H1 (cell line): ENCODE data around the gene SEMA3A. TPM values are rescaled to one million over a fixed set of nuclear protein-coding genes. Genes with fewer than 3 reads are reported as not detected.

ENCODE experiments used
- CTCF ChIA-PET: fragments of 300-600 bp; sonication (Branson Sonifier 250); formaldehyde crosslinking; loops from one replicate; lab custom pipeline; 2021; ENCODE audit not compliant: partially characterized antibody; lab: Charles Lee
- POLR2A ChIA-PET: fragments of 300-600 bp; sonication (Branson Sonifier 250); formaldehyde crosslinking; loops from one replicate; lab custom pipeline; 2021; ENCODE audit warnings: inconsistent platforms; ENCODE audit not compliant: partially characterized antibody; lab: Charles Lee
- DNase-seq, 2 experiments: peaks; one replicate each; pipeline versions ENCODE4 v3.0.0 to v3.0.0-alpha.2; 2010 to 2022; ENCODE audit warnings: low spot score in 2 of 2, low read depth in 1 of 2, mixed read lengths in 1 of 2
- FAIRE-seq: peaks from 2 replicates; lab custom pipeline; 2011; peaks lifted over from hg19 to GRCh38; lab: Jason Lieb, UNC
- H2AFZ ChIP-seq: 2 replicates; pipeline ENCODE4 v1.8.1; 2012; ENCODE audit warnings: low read length, inconsistent platforms
- H2AK5ac ChIP-seq: 2 replicates; pipeline ENCODE4 v1.6.1; 2013; ENCODE audit warnings: low read depth, low read length
- H2BK120ac ChIP-seq: replicated peaks from 2 replicates; pipeline ENCODE3; 2013; ENCODE audit warnings: low read depth, low read length, inconsistent platforms
- H2BK12ac ChIP-seq: 2 replicates; pipeline ENCODE4 v1.6.1; 2013; ENCODE audit warnings: low read depth, low read length
- H2BK15ac ChIP-seq: 2 replicates; pipeline ENCODE4 v1.6.1; 2013; ENCODE audit warnings: low read length
- H2BK20ac ChIP-seq: 2 replicates; pipeline ENCODE4 v1.6.1; 2013; ENCODE audit warnings: low read length
- H2BK5ac ChIP-seq: 2 replicates; pipeline ENCODE4 v1.6.1; 2013; ENCODE audit warnings: low read depth, low read length
- H3K14ac ChIP-seq: 2 replicates; pipeline ENCODE4 v1.6.1; 2013; ENCODE audit warnings: inconsistent platforms; ENCODE audit not compliant: insufficient read length
- H3K18ac ChIP-seq: 2 replicates; pipeline ENCODE4 v1.6.1; 2013; ENCODE audit warnings: low read length; ENCODE audit errors: extremely low read depth
- H3K23ac ChIP-seq: 2 replicates; pipeline ENCODE4 v1.6.1; 2013; ENCODE audit warnings: inconsistent platforms; ENCODE audit not compliant: insufficient read length
- H3K23me2 ChIP-seq: 2 replicates; pipeline ENCODE4 v1.6.1; 2013; ENCODE audit warnings: low read depth, low read length
- H3K27ac ChIP-seq: 2 replicates; pipeline ENCODE4 v1.6.1; 2011; ENCODE audit warnings: low read depth, low read length, inconsistent platforms
- H3K27me3 ChIP-seq, 4 experiments: replicated peaks in 1 of 4; 1 replicate in 1 of 4; 2 replicates in 3 of 4; pipeline versions ENCODE4 v1.6.1 to v1.8.1; 2011 to 2013; ENCODE audit warnings: low read length in 3 of 4, mild to moderate bottlenecking in 3 of 4, inconsistent platforms in 2 of 4, mixed read lengths in 2 of 4, moderate library complexity in 1 of 4; ENCODE audit not compliant: control insufficient read depth in 3 of 4, insufficient read depth in 3 of 4; ENCODE audit errors: extremely low read depth in 1 of 4
- H3K36me3 ChIP-seq, 4 experiments: 2 replicates each; pipeline versions ENCODE4 v1.6.1 to v1.8.1; 2011 to 2013; ENCODE audit warnings: mild to moderate bottlenecking in 4 of 4, low read length in 3 of 4, moderate library complexity in 2 of 4, control low read depth in 1 of 4, inconsistent platforms in 1 of 4; ENCODE audit not compliant: insufficient read depth in 4 of 4, control insufficient read depth in 2 of 4
- H3K4ac ChIP-seq: replicated peaks from 2 replicates; pipeline ENCODE3; 2013; ENCODE audit warnings: low read length, low read depth, mixed read lengths, inconsistent platforms; ENCODE audit not compliant: insufficient read length
- H3K4me1 ChIP-seq, 4 experiments: replicated peaks in 1 of 4; 1 replicate in 1 of 4; 2 replicates in 3 of 4; pipeline versions ENCODE4 v1.6.1 to v1.8.1; 2011 to 2013; ENCODE audit warnings: low read length in 3 of 4, inconsistent platforms in 2 of 4, mixed read lengths in 1 of 4; ENCODE audit not compliant: insufficient read depth in 4 of 4, control insufficient read depth in 3 of 4
- H3K4me2 ChIP-seq, 2 experiments: 2 replicates each; pipeline versions ENCODE4 v1.6.1 to v1.8.1; 2011 to 2013; ENCODE audit warnings: low read depth in 2 of 2, low read length in 2 of 2, control low read depth in 1 of 2, inconsistent platforms in 1 of 2, mild to moderate bottlenecking in 1 of 2; ENCODE audit not compliant: insufficient read depth in 1 of 2
- H3K4me3 ChIP-seq, 4 experiments: fragments of 200-600, 300-600 bp in 1 of 4; sonication (generic), shearing (Covaris generic), sonication (Bioruptor Twin) in 1 of 4; 2 replicates each; pipeline versions ENCODE4 v1.5.1 to v1.8.1; 2011 to 2016; ENCODE audit warnings: low read length in 4 of 4, low read depth in 3 of 4, control low read depth in 2 of 4, inconsistent platforms in 2 of 4, mild to moderate bottlenecking in 2 of 4, mixed read lengths in 1 of 4, moderate library complexity in 1 of 4; ENCODE audit not compliant: insufficient read depth in 2 of 4; ENCODE audit errors: extremely low read depth in 1 of 4
- H3K56ac ChIP-seq: replicated peaks from 2 replicates; pipeline ENCODE3; 2013; ENCODE audit warnings: low read depth, mild to moderate bottlenecking, mixed read lengths, low read length, inconsistent platforms; ENCODE audit not compliant: insufficient read length
- H3K79me1 ChIP-seq: 2 replicates; pipeline ENCODE4 v1.6.1; 2013; ENCODE audit warnings: low read depth, low read length, control low read depth
- H3K79me2 ChIP-seq, 2 experiments: 2 replicates each; pipeline versions ENCODE4 v1.6.1 to v1.8.1; 2012 to 2013; ENCODE audit warnings: low read length in 2 of 2, mild to moderate bottlenecking in 2 of 2, inconsistent platforms in 1 of 2; ENCODE audit not compliant: insufficient read depth in 2 of 2, control insufficient read depth in 1 of 2
- H3K9ac ChIP-seq, 4 experiments: replicated peaks in 1 of 4; 1 replicate in 1 of 4; 2 replicates in 3 of 4; pipeline versions ENCODE4 v1.6.1 to v1.8.1; 2011 to 2013; ENCODE audit warnings: low read depth in 3 of 4, low read length in 3 of 4, control low read depth in 2 of 4, mild to moderate bottlenecking in 2 of 4, moderate library complexity in 2 of 4, inconsistent platforms in 1 of 4; ENCODE audit errors: extremely low read depth in 1 of 4
- H3K9me3 ChIP-seq, 2 experiments: 2 replicates each; pipeline versions ENCODE4 v1.6.1 to v1.8.1; 2012 to 2013; ENCODE audit warnings: mild to moderate bottlenecking in 2 of 2, moderate library complexity in 2 of 2, control low read depth in 1 of 2, inconsistent platforms in 1 of 2, low read depth in 1 of 2, low read length in 1 of 2, mixed read lengths in 1 of 2; ENCODE audit not compliant: insufficient read depth in 2 of 2
- H4K20me1 ChIP-seq, 2 experiments: replicated peaks in 1 of 2; 2 replicates each; pipeline versions ENCODE3 to v1.8.1; 2011 to 2013; ENCODE audit warnings: inconsistent platforms in 2 of 2, low read length in 2 of 2, mild to moderate bottlenecking in 1 of 2; ENCODE audit not compliant: insufficient read depth in 2 of 2, control insufficient read depth in 1 of 2
- H4K5ac ChIP-seq: 2 replicates; pipeline ENCODE4 v1.6.1; 2013; ENCODE audit warnings: low read length, low read depth, mixed read lengths, inconsistent platforms; ENCODE audit not compliant: insufficient read length
- H4K8ac ChIP-seq: 2 replicates; pipeline ENCODE4 v1.8.0; 2013; ENCODE audit warnings: mild to moderate bottlenecking, moderate library complexity, low read length, inconsistent platforms; ENCODE audit not compliant: insufficient read depth; ENCODE audit errors: extremely low read depth
- H4K91ac ChIP-seq: replicated peaks from 2 replicates; pipeline ENCODE3; 2013; ENCODE audit warnings: low read length, mixed read lengths, inconsistent platforms; ENCODE audit not compliant: insufficient read length
- ASH2L ChIP-seq: fragments of 200-600, 300-600 bp; sonication (generic); IDR thresholded peaks from one replicate; pipeline ENCODE4 v1.7.1; 2017; ENCODE audit warnings: low read length
- EZH2 ChIP-seq: fragments of 200-600 bp; sonication (generic); IDR thresholded peaks from 2 replicates; pipeline ENCODE4 v1.7.1; 2012; ENCODE audit warnings: low read depth, mild to moderate bottlenecking, moderate library complexity, low read length, inconsistent platforms; ENCODE audit not compliant: severe bottlenecking
- JUND ChIP-seq: IDR thresholded peaks from 2 replicates; pipeline ENCODE4 v1.6.1; 2011; ENCODE audit warnings: mild to moderate bottlenecking, improper control_type of control experiment, low read length
- MAX ChIP-seq: IDR thresholded peaks from 2 replicates; pipeline ENCODE4 v1.6.1; 2012; ENCODE audit warnings: inconsistent platforms
- POLR2A ChIP-seq, 2 experiments: IDR thresholded peaks; 1 replicate in 1 of 2; 2 replicates in 1 of 2; pipeline ENCODE4 v1.6.1; 2011; ENCODE audit warnings: low read depth in 2 of 2, low read length in 2 of 2, mild to moderate bottlenecking in 2 of 2; ENCODE audit errors: control extremely low read depth in 1 of 2
- TAF1 ChIP-seq: IDR thresholded peaks from 2 replicates; pipeline ENCODE4 v1.6.1; 2011; ENCODE audit warnings: mild to moderate bottlenecking, low read depth, low read length
- WGBS, 2 experiments: shearing (Covaris generic) in 1 of 2; methylation state at CpG; one replicate each; pipeline versions ENCODE4 v1.1.6 to v1.1.7; 2013 to 2015; ENCODE audit warnings: low lambda C conversion rate in 2 of 2, mixed read lengths in 2 of 2, inconsistent platforms in 1 of 2, low coverage in 1 of 2, missing lambda C conversion rate in 1 of 2; ENCODE audit not compliant: insufficient replicate concordance in 2 of 2, insufficient coverage in 1 of 2, insufficient read length in 1 of 2; ENCODE audit errors: extremely low coverage in 1 of 2, missing lambda C conversion rate in 1 of 2; 5-methylcytosine and 5-hydroxymethylcytosine counted together
- long read RNA-seq, 2 experiments: library from RNA in 1 of 2; library from capped mRNA in 1 of 2; stranded (forward); transcript quantifications; one replicate each; pipeline ENCODE4 v2.0.0, GENCODE V29; 2021; ENCODE audit warnings: inconsistent platforms in 1 of 2
- polyA minus RNA-seq, 3 experiments: library from RNA; depleted of rRNA, polyadenylated mRNA; stranded (reverse); fragments of >200 nt; gene quantifications; 1 replicate in 2 of 3; 2 replicates in 1 of 3; pipeline ENCODE4 v1.2.3, GENCODE V29; 2011
- polyA plus RNA-seq, 7 experiments: library from polyadenylated mRNA; depleted of rRNA in 3 of 7; stranded (reverse) in 5 of 7; unstranded in 2 of 7; fragments of >200 nt in 5 of 7; fragments of 200-250 nt in 2 of 7; gene quantifications; 1 replicate in 5 of 7; 2 replicates in 1 of 7; 4 replicates in 1 of 7; pipeline versions ENCODE4 v1.2.1 to v1.2.3, GENCODE V29; 2011 to 2013; ENCODE audit warnings: missing spikeins in 2 of 7, mixed read lengths in 2 of 7
- total RNA-seq: library from RNA; stranded (reverse); fragmentation: NEBNext Ultra II Directional; extraction: Animal tissue kit (Norgen Biotek cat#: 25700); gene quantifications from 2 replicates; pipeline ENCODE4 v1.2.1, GENCODE V29; 2021
- TF ChIP-seq, protein P1 (sequence below): IDR thresholded peaks from 2 replicates; pipeline ENCODE4 v1.6.1; 2012; ENCODE audit warnings: inconsistent platforms

The SEMA3A gene
- total RNA-seq (42.3 and 45.9 TPM in 2 replicates), polyA plus RNA-seq (2011; rRNA removed) (4.9 and 8.1 TPM in 2 replicates), polyA minus RNA-seq (2011; rRNA and poly(A)+ RNA removed) (34.7 and 47.3 TPM in 2 replicates)
- 9.5 TPM for polyA plus RNA-seq (2011; cell fraction: cytosol; rRNA removed)
- 7.9 TPM for polyA plus RNA-seq (2011; cell fraction: nucleus; rRNA removed)
- polyA plus RNA-seq (2012, experiment 1 of 2), result 11.7 to 18.9 TPM (median 14.8 TPM) in 4 replicates
- polyA plus RNA-seq (2012, experiment 2 of 2), result 1.0 TPM
- 55.0 TPM for polyA plus RNA-seq (2013, experiment 1 of 2)
- polyA plus RNA-seq (2013, experiment 2 of 2), result 54.8 TPM
- 11.5 TPM for polyA minus RNA-seq (2011; cell fraction: cytosol; rRNA and poly(A)+ RNA removed)
- polyA minus RNA-seq (2011; cell fraction: nucleus; rRNA and poly(A)+ RNA removed), result 48.0 TPM
- long read RNA-seq, experiment 1, full-length matches to known transcripts, result 2 of 27 reads
- long read RNA-seq, experiment 1, partial matches to known transcripts, result 9 of 27 reads
- long read RNA-seq, experiment 1, other reads (novel, unspliced or antisense), result 16 of 27 reads
- long read RNA-seq, experiment 2, full-length matches to known transcripts, result 2 of 5 reads
- long read RNA-seq, experiment 2, partial matches to known transcripts, result 0 of 5 reads
- long read RNA-seq, experiment 2, other reads (novel, unspliced or antisense), result 3 of 5 reads

DNA sequence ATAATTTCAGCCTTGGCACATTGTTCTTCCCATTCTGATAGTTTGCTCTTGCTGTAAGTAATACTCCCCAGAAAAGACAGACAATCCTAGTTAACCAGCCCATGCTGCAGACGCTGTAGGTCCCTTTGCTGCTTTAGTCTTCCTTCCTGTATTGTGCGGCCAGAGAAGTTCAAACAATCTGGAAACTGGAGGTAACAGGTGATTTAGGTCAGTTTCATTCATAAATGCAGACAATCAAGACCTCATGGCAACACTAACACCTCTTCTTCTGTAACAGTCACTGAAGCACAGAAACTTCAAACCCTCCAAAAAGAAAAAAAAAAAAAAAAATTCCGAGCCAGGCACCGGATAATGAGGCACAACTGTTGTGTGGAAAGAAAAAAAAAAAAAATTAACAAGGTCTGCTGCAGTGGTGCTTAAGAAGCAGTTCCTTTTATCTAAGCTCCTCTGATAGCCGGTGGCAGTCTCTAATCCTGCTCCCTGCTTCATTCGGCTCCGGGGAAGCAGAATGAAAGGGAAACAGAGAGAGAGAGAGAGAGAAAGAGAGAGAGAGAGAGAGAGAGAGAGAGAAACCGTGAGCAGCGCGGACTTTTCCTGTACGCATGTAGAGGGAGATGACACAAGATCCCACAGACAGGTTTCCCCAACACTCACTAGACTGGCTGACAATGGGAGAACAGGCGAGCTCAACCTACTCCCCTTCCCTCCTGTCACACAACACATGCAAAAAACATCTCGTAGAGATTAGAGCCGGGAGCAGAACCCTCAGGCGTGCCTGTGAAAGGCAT is at the start of gene SEMA3A:
SEMA3A (minus strand) TSS at position 306 of the 788 bp plus-strand sequence; CDS start at position 103, 203 bp downstream.
- Histone ChIP-seq H3K4me1 (peaks cover 0 to 11% (median 1%) of the 10 kb centered on the region in 4 experiments; a peak in 4 of 7 replicates), H3K18ac (peak within 1 kb of the TSS; percentile 55; the same call in 1 of the 2 replicates), H2BK15ac (no peak within 1 kb of the TSS), H2AFZ (peak within 1 kb of the TSS; percentile 59), H3K4me2 (peak within 1 kb of the TSS; percentile 73 to 97), H3K79me1 (no peaks in the 10 kb centered on the region), H2BK20ac (0 out of 2 replicates have a peak within 1 kb of the TSS, but pooled peaks have one; percentile 15), H3K23ac (no peak within 1 kb of the TSS), H3K79me2 (peaks cover 0 to 47% of the 10 kb centered on the region in 2 experiments; a peak in 3 of 4 replicates), H3K4me3 (peak within 1 kb of the TSS; percentile 64 to 88 (median 72)), H4K8ac (no peak within 1 kb of the TSS), H3K56ac (peak within 1 kb of the TSS; percentile 59), H2BK5ac (peak within 1 kb of the TSS; percentile 77; the same call in 1 of the 2 replicates), H3K27ac (no peak within 1 kb of the TSS), H3K23me2 (peaks cover 5% of the 10 kb centered on the region; the same call in 1 of the 2 replicates), H3K36me3 (no peaks in the 10 kb centered on the region), H3K14ac (no peak within 1 kb of the TSS), H3K9me3 (no peaks in the 10 kb centered on the region), H3K4ac (no peak within 1 kb of the TSS), H4K20me1 (no peaks in the 10 kb centered on the region), H4K5ac (no peak within 1 kb of the TSS), H2BK120ac (peak within 1 kb of the TSS; percentile 98), H2BK12ac (0 out of 2 replicates have a peak within 1 kb of the TSS, but pooled peaks have one; percentile 18), H3K27me3 (no peaks in the 10 kb centered on the region), H2AK5ac (no peak within 1 kb of the TSS), H3K9ac (peak within 1 kb of the TSS in 3 of 4 experiments; percentile 14 to 45 (median 38); a peak in 6 of 7 replicates), H4K91ac (no peak within 1 kb of the TSS)
- DNase-seq, result no peak
- FAIRE-seq, result no peak
- CTCF ChIA-PET, result interaction anchor here (0.6 to 1.6 kb wide), 5 partner anchors 33 to 1136 kb away, joined by 3 to 4 read pairs (median 3); no protein-coding TSS in a partner anchor
- WGBS, 2 experiments, result 1% methylated on average over 13 of the region's 15 CpGs; no CpG with 5 or more reads in 1 of the 2 experiments
- POLR2A ChIA-PET, result interaction anchor here (0.7 to 1.4 kb wide), 5 partner anchors 10 to 490 kb away, joined by 3 to 6 read pairs (median 3); no protein-coding TSS in a partner anchor
- TF ChIP-seq ASH2L (peak; percentile 55), EZH2 (no peak), POLR2A (IDR thresholded peaks at IDR 0.05; ENCODE audit: control extremely low read depth in 1 of 2, low read depth in 2 of 2, low read length in 2 of 2) (no peak), JUND (peak; percentile 72; the same call in 1 of the 2 replicates), MAX (no peak), TAF1 (0 out of 2 replicates have a peak, but pooled peaks have one; percentile 22)
- TF ChIP-seq, protein P1, sequence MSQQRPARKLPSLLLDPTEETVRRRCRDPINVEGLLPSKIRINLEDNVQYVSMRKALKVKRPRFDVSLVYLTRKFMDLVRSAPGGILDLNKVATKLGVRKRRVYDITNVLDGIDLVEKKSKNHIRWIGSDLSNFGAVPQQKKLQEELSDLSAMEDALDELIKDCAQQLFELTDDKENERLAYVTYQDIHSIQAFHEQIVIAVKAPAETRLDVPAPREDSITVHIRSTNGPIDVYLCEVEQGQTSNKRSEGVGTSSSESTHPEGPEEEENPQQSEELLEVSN, result no peak
